Body of pancreas (tissue), 4 donors: ENCODE data around the gene SLC9C1.

Experiments used
- POLR2A ChIP-seq, 3 donors: fragments of 450-650 bp; IDR thresholded peaks; one replicate each; pipeline ENCODE4 v1.6.1; 2016; ENCODE audit warnings: antibody characterized with exemption in 3 of 3, mild to moderate bottlenecking in 2 of 3
- TF ChIP-seq, protein P1 (sequence below), 7 experiments: fragments of 450-650 bp in 4 of 7; fragments of 200-600 bp in 3 of 7; sonication (generic) in 3 of 7; IDR thresholded peaks; one replicate each; pipeline ENCODE4 v1.5.1; 2016 to 2019; ENCODE audit warnings: antibody characterized with exemption in 7 of 7

- TF ChIP-seq, protein P1, sequence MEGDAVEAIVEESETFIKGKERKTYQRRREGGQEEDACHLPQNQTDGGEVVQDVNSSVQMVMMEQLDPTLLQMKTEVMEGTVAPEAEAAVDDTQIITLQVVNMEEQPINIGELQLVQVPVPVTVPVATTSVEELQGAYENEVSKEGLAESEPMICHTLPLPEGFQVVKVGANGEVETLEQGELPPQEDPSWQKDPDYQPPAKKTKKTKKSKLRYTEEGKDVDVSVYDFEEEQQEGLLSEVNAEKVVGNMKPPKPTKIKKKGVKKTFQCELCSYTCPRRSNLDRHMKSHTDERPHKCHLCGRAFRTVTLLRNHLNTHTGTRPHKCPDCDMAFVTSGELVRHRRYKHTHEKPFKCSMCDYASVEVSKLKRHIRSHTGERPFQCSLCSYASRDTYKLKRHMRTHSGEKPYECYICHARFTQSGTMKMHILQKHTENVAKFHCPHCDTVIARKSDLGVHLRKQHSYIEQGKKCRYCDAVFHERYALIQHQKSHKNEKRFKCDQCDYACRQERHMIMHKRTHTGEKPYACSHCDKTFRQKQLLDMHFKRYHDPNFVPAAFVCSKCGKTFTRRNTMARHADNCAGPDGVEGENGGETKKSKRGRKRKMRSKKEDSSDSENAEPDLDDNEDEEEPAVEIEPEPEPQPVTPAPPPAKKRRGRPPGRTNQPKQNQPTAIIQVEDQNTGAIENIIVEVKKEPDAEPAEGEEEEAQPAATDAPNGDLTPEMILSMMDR (IDR thresholded peaks at IDR 0.05): no peak
- TF ChIP-seq POLR2A (IDR thresholded peaks at IDR 0.05): no peak
Measured at GRCh38 chr3:112130638-112130993, 163.4 kb downstream of the SLC9C1 start.
